Stimulated activated CD8-positive, alpha-beta memory T cell treated with anti-CD3 and anti-CD28 coated beads, Interleukin-15, amount 100 ng/mL, for 1 hour (primary cell): ENCODE data around the gene RAB20.
"Not testable (repeated sequence)": the region's sequence is repeated elsewhere in the genome, so short reads cannot be mapped to it uniquely, and the experiment has no call there.

ENCODE experiments used
- DNase-seq: peaks from one replicate; pipeline ENCODE4 v3.0.0-alpha.2; 2020; ENCODE audit warnings: low read depth

Gene RAB20

GRCh38 chr13:110491869-110492678 lies 69.4 kb downstream of the RAB20 start:
- DNase-seq = no peak

GRCh38 chr13:110490009-110490770 lies 71.3 kb downstream of the RAB20 start:
- no peak for DNase-seq

DNA sequence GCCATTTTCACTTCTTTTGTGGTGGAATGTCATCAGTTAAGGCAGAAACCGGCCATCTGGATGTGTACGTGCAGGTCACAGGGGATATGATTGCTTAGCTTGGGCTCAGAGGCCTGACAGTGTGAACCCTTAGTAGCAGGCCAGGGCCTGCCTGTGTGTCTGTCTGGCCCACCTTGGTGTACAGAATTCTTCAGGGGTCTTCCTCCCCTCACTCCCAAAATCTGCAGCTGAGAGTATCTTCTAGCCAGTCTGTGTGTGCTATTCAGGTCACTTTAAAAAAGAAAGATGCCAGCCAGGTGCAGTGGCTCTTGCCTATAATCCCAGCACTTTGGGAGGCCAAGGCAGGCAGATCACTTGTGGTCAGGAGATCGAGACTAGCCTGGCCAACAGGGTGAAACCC lies 74.6 kb downstream of the RAB20 start:
- not testable (repeated sequence) for DNase-seq

DNA sequence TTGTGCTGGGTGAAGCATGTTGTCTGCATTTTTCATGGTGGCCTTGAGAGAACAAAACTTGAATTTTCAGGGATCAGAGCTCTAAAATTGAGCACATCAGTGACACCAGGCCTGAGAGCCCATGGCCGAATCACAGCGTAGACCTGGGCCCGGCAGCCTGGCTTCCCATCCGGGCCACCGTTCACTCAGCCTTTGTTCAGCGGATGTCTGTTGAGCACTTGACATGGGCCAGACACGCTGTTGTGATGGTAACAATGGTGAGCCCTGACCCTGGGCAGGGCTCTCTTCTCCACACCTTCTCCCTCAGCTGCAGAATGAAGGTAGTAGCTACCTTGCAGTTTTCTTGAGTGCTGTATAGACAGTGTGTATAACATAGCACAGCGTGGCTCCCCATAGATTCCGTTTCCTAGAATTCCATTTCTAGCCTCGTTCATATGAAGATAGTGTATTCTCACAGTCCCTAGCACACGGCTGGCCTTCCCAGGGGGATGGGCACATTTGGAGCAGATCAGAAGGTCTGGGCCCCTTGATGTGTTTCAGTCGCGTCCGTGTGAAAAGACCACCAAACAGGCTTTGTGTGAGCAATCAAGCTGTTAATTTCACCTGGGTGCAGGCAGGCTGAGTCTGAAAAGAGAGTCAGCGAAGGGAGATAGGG lies 75.3 kb downstream of the RAB20 start:
- no peak for DNase-seq

DNA sequence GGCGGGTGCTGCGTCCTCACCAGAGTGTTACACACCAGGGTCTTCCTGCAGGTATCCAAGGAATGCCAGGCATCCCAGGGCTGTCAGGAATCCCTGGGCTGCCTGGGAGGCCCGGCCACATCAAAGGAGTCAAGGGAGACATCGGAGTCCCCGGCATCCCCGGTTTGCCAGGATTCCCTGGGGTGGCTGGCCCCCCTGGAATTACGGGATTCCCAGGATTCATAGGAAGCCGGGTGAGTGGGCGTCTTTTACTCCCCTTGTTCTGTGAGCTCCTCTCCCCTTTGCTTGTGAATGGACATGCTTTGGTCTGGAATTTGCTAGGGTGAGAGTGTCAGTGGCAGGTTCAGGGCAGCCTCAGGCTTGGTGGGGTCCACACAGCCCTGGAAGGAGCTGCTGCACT lies 75.9 kb downstream of the RAB20 start:
- DNase-seq = no peak

DNA sequence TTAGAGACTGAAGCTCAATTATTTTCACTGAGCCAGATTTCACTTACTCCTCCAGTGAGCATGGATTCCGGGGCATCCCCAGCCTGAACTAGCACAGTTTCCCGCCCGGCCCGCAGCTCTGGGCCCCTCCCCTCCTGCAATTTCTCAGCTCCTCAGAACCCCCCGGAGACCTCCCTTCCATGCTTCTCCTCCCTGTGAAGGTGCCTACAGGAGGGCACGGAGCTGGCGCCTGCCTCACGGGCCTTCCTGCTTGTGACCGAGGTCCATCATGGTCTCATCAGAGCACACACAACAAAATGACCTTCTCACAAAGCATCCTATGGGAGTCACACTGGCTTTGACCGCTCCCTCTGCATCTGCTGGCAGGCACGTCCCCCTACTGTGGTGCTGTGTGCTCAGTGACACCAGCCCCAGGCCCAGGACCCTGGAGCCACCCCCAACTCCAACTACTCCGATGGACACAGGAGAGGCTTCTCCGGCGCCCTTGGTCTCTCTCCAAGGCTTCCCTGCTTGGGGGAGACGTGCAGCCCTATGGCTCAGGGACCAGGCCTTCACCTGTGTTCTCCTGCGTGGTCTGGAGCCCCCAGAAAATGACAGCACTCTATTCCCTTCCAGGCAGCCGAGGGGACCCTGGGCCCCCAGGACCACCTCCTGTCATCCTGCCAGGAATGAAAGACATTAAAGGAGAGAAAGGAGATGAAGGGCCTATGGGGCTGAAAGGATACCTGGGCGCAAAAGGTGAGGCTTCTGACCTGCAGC lies 77.1 kb downstream of the RAB20 start:
- DNase-seq = no peak

DNA sequence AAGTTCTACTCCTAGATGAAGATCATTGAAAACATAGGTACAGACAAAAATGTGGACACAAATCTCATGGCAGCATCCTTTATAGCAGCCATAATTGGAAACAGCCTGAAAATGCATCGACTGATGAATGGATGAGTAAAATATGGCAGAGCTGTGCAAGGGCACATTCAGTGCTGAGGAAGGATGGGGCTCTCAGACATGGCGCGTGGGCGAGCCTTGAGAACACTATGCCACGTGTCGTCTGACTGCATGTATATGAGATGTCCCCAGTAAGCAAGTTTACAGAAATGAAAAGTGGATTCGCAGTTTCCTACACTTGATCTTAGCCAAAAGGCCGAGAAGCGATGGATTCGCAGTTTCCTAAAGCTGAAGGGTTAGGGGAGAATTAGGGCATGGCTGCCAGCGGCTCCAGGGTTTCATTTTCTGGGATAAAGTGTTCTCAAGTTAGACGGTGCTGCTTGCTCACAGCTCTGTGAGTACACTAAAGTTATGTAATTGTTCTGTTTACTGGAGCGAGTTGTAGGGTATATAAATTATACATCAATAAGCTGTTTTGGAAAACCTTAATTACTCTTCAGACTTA lies 78.0 kb downstream of the RAB20 start:
- no peak for DNase-seq

GRCh38 chr13:110480161-110480560 lies 81.4 kb downstream of the RAB20 start:
- DNase-seq = no peak

- DNase-seq = no peak
Observed at GRCh38 chr13:110479648-110480047, 81.9 kb downstream of the RAB20 start.

DNA sequence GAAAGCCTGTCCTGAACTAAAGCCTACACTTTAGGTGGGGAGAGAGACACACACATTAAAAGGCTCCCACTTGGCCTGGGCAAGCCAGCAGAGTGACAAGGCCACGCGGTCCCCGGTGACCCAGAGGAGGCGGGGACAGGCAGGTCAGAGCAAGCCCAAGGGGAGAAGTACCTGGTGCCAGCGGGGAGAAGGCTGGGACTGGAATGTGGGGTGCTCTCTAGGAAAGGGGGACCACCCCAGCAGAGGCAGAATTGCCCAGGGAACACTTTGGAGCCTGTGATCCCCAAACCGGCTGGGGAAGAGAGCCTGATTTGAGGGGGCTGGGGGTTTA lies 82.3 kb downstream of the RAB20 start:
- DNase-seq = no peak

- DNase-seq = no peak
Observed at GRCh38 chr13:110478405-110479214, 82.9 kb downstream of the RAB20 start.

DNA sequence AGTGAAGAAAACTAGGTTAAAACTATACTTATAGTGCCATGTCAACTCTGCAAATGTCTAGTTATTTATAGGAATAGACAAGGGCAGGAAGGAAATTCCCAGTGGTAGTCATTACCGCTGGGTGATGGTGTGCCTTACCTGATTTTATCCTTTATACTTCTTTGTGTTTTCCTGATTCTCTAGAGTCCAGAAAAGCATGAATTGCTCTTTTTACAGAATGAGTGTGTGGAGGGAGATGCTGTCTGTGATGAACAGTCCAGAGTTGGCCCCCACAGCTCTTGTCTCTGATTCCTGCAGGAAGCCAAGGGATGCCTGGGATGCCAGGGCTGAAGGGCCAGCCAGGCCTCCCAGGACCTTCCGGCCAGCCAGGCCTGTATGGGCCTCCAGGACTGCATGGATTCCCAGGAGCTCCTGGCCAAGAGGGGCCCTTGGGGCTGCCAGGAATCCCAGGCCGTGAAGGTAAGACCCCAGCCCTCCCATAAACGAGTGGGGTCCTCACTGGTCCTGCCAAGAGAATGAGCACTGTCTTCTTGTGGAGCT lies 83.7 kb downstream of the RAB20 start:
- DNase-seq = no peak

- no peak for DNase-seq
Observed at GRCh38 chr13:110476220-110476617, 85.3 kb downstream of the RAB20 start.

GRCh38 chr13:110475550-110476219 lies 85.8 kb downstream of the RAB20 start:
- DNase-seq = no peak

DNA sequence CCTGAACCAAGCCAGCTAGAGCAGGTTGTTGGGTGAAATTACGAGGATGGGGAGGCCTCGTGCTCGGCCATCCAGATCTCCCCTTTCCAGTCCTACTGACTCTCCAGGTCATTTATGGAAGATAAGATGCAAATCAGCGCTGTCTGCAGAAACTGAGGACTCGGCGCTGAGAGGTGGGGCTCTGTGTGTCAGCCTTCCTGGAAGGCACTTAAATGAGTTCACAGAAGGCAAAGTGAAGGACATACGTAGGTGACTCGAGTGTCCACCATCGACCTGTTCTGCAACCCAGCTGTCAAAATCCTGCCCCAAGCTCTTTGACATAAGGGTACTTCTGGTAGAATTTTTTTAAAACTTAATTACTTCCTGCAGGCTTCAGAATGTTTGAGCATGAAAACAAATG lies 86.4 kb downstream of the RAB20 start:
- no peak for DNase-seq

- DNase-seq = no peak
Observed at GRCh38 chr13:110474713-110475112, 86.8 kb downstream of the RAB20 start.
